Karpas-422 (cell line): Measurements from ENCODE around the gene BCO2. TPM values are rescaled to one million over a fixed set of nuclear protein-coding genes. Genes with fewer than 3 reads are reported as not detected.

Experiments used
- DNase-seq: peaks from one replicate; pipeline ENCODE4 v3.0.0-alpha.2; 2015
- H2AFZ ChIP-seq: fragments of 200-600 bp; sonication (generic); 2 replicates; pipeline ENCODE4 v1.6.1; 2014; ENCODE audit warnings: antibody characterized with exemption, low read length, mixed read lengths
- H3K27ac ChIP-seq: fragments of 200-600 bp; sonication (generic); 2 replicates; pipeline ENCODE4 v1.5.1; 2014; ENCODE audit warnings: mild to moderate bottlenecking, low read length, moderate library complexity
- H3K27me3 ChIP-seq: fragments of 200-600 bp; sonication (generic); 2 replicates; pipeline ENCODE4 v1.6.1; 2014; ENCODE audit warnings: low read length, mixed read lengths
- H3K36me3 ChIP-seq: fragments of 200-600 bp; sonication (generic); 2 replicates; pipeline ENCODE4 v1.6.1; 2014; ENCODE audit warnings: low read length, mixed read lengths; ENCODE audit not compliant: insufficient read depth
- H3K4me1 ChIP-seq: fragments of 200-600 bp; sonication (generic); 2 replicates; pipeline ENCODE4 v1.6.1; 2014; ENCODE audit warnings: mild to moderate bottlenecking, low read length, mixed read lengths
- H3K4me2 ChIP-seq: fragments of 200-600 bp; sonication (generic); 2 replicates; pipeline ENCODE4 v1.6.1; 2014; ENCODE audit warnings: low read length, low read depth, mild to moderate bottlenecking; ENCODE audit not compliant: poor library complexity, severe bottlenecking
- H3K4me3 ChIP-seq: fragments of 200-600 bp; sonication (generic); 2 replicates; pipeline ENCODE4 v1.5.1; 2014; ENCODE audit warnings: mild to moderate bottlenecking, antibody characterized with exemption, low read length, mixed read lengths
- H3K79me2 ChIP-seq: fragments of 200-600 bp; sonication (generic); 2 replicates; pipeline ENCODE4 v1.6.1; 2014; ENCODE audit warnings: mild to moderate bottlenecking, low read length, mixed read lengths
- H3K9ac ChIP-seq: fragments of 200-600 bp; sonication (generic); 2 replicates; pipeline ENCODE4 v1.6.0; 2014; ENCODE audit warnings: low read length
- H3K9me2 ChIP-seq: fragments of 200-600 bp; sonication (generic), shearing (Covaris generic); replicated peaks from 2 replicates; pipeline ENCODE4 v1.6.0; 2014; ENCODE audit warnings: mild to moderate bottlenecking, low read length, moderate library complexity; ENCODE audit not compliant: insufficient read depth
- H3K9me3 ChIP-seq: fragments of 300-700, 200-600 bp; sonication (generic); 2 replicates; pipeline ENCODE4 v1.6.1; 2014; ENCODE audit warnings: low read length, mixed read lengths
- H4K20me1 ChIP-seq: fragments of 200-600 bp; sonication (generic); 2 replicates; pipeline ENCODE4 v1.6.1; 2014; ENCODE audit warnings: mild to moderate bottlenecking, antibody characterized with exemption, low read length, low read depth; ENCODE audit not compliant: insufficient read depth
- small RNA-seq: library from RNA; depleted of rRNA; stranded (forward); fragments of <200 nt; gene quantifications from one replicate; pipeline ENCODE3, GENCODE V24; 2014
- total RNA-seq: library from RNA; depleted of rRNA; stranded (reverse); fragments of >200 nt; shearing (Covaris generic); gene quantifications from 2 replicates; pipeline ENCODE4 v1.2.3, GENCODE V29; 2014; ENCODE audit warnings: low replicate concordance; rRNA removed

Gene BCO2
- total RNA-seq, 1 experiment from 2014 or later, result 1.1 TPM

GRCh38 chr11:112255067-112255720, 79.9 kb downstream of the BCO2 start:
- H3K9me3 ChIP-seq, result no peaks in the 10 kb centered on the region
- H3K9ac ChIP-seq, result no peak overlapping the region
- no peak overlapping the region for H3K4me3 ChIP-seq
- no peaks in the 10 kb centered on the region for H3K27me3 ChIP-seq
- no peaks in the 10 kb centered on the region for H3K4me1 ChIP-seq
- H4K20me1 ChIP-seq, result no peaks in the 10 kb centered on the region
- no peaks in the 10 kb centered on the region for H3K79me2 ChIP-seq
- H3K27ac ChIP-seq, result no peak overlapping the region
- no peaks in the 10 kb centered on the region for H3K9me2 ChIP-seq
- DNase-seq, result no peak
- no peaks in the 10 kb centered on the region for H3K36me3 ChIP-seq
- no peak overlapping the region for H3K4me2 ChIP-seq
- H2AFZ ChIP-seq, result no peak overlapping the region

GRCh38 chr11:112260490-112260889, 85.2 kb downstream of the BCO2 start, which contains the start of gene PLET1:
PLET1 (minus strand) TSS chr11:112260860; CDS start chr11:112260589, 271 bp downstream.
- H3K9me2 ChIP-seq, result no peaks in the 10 kb centered on the region
- no peak for DNase-seq
- no peak within 1 kb of the TSS for H3K4me2 ChIP-seq
- no peaks in the 10 kb centered on the region for H3K4me1 ChIP-seq
- no peaks in the 10 kb centered on the region for H3K79me2 ChIP-seq
- no peak within 1 kb of the TSS for H3K27ac ChIP-seq
- H3K27me3 ChIP-seq, result no peaks in the 10 kb centered on the region
- no peak within 1 kb of the TSS for H3K9ac ChIP-seq
- H4K20me1 ChIP-seq, result no peaks in the 10 kb centered on the region
- no peak within 1 kb of the TSS for H2AFZ ChIP-seq
- no peaks in the 10 kb centered on the region for H3K9me3 ChIP-seq
- no peaks in the 10 kb centered on the region for H3K36me3 ChIP-seq
- H3K4me3 ChIP-seq, result no peak within 1 kb of the TSS

DNA sequence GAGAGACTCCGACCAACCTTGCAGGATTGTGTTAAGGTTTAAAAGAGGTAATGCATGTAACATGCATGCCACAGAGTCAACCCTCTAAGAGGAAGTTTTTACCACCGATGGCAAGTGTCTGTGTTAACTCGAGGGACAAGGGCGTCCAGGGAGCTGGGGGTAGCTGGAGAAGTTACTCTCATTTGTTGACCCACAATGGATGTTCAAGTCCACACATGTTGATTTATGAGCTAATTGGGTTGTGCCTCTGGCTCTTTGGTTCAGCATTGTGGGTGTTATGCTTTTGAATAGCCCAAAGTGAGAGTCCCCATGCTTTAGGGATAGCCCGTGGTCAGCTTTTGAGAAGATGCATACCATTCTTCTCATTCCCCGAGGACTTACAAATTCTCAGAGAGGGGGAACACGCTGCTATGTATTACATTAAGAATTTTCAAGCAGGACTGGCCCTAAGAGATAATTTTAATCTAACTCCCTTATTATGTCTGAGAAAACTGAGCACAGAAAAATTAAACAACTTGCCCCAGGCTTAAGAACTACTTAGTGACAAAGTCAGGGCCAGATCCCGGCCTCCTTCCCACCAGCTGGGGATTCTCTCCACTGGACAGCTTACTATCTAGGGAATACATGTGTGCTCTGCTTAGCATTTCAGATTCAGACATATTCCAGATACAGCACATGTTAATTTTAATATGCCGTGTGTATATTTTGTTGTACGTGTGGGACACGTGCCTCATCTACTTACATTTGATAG, 90.5 kb downstream of the BCO2 start:
- H3K79me2 ChIP-seq, result no peaks in the 10 kb centered on the region
- H3K4me1 ChIP-seq, result no peaks in the 10 kb centered on the region
- no peak overlapping the region for H3K4me3 ChIP-seq
- H3K27me3 ChIP-seq, result no peaks in the 10 kb centered on the region
- no peak overlapping the region for H3K4me2 ChIP-seq
- no peak for DNase-seq
- H2AFZ ChIP-seq, result no peak overlapping the region
- H4K20me1 ChIP-seq, result no peaks in the 10 kb centered on the region
- H3K36me3 ChIP-seq, result no peaks in the 10 kb centered on the region
- H3K9me2 ChIP-seq, result no peaks in the 10 kb centered on the region
- no peak overlapping the region for H3K27ac ChIP-seq
- H3K9ac ChIP-seq, result no peak overlapping the region
- no peaks in the 10 kb centered on the region for H3K9me3 ChIP-seq

DNA sequence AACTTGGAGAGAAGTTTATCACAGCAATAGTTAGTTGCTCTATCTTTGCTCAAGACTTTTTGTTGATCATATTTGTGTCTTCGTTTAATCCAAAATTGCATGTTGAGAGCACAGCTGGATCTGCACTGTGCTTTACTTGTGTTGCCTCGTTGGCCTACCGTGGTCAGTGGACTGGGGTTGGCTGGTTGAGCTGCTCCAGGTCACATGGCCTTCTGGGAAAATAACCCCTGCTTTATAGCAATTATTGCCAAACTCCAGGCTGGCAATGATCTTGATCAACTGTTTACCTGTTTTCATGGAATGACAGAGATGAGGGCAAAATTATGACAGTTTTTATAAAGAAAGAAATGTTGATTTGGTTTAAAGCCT, 91.1 kb downstream of the BCO2 start:
- H3K9me2 ChIP-seq, result no peaks in the 10 kb centered on the region
- H3K27ac ChIP-seq, result no peak overlapping the region
- H4K20me1 ChIP-seq, result no peaks in the 10 kb centered on the region
- H3K4me1 ChIP-seq, result no peaks in the 10 kb centered on the region
- no peak overlapping the region for H3K4me3 ChIP-seq
- H3K27me3 ChIP-seq, result no peaks in the 10 kb centered on the region
- no peaks in the 10 kb centered on the region for H3K79me2 ChIP-seq
- H3K36me3 ChIP-seq, result no peaks in the 10 kb centered on the region
- no peak overlapping the region for H3K9ac ChIP-seq
- no peaks in the 10 kb centered on the region for H3K9me3 ChIP-seq
- no peak overlapping the region for H2AFZ ChIP-seq
- no peak overlapping the region for H3K4me2 ChIP-seq
- DNase-seq, result no peak

DNA sequence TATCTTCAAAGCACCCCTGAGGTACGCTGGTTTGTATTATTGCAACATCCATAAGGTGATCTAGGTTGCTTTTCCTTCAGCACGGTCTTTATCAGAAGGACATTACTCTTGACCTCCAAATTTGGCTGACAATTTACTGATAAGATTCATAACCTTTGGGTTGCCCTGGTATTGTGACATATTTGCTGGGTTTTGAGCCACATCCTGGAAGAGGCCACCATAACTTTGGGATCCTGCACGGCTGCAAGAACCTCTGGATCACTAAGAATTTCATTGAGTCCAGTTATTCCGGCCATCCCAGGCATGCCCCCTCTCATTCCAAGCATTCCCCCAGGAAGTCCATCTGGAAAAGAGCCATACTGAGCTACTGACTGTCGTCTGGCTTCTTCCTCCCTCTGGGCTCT, 91.9 kb downstream of the BCO2 start:
- Histone ChIP-seq H3K36me3 (no peaks in the 10 kb centered on the region), H3K27ac (no peak overlapping the region), H3K9ac (no peak overlapping the region), H2AFZ (no peak overlapping the region), H3K9me2 (no peaks in the 10 kb centered on the region), H3K4me3 (no peak overlapping the region), H3K27me3 (no peaks in the 10 kb centered on the region), H4K20me1 (no peaks in the 10 kb centered on the region), H3K4me2 (no peak overlapping the region), H3K79me2 (no peaks in the 10 kb centered on the region), H3K9me3 (no peaks in the 10 kb centered on the region), H3K4me1 (no peaks in the 10 kb centered on the region)
- DNase-seq, result no peak

DNA sequence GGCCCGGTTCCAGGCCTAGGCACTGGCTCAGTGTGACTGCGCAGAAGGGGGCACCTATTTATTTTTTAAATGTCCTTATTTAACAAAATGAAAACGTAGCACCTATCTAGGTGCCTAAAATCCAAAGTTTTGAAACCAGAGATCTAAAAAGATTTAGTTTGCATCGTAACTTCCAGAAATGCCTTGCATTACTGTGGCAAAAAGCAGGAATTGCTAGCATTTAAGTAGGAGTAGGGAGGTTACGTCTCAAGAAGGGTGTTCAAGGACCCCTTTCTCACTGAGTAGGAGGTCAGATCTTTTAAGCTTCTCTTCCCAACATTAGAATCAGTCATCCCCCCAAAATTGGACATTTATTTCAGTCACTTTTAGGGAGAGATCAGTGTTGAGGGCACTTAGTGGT, 93.1 kb downstream of the BCO2 start:
- no peak overlapping the region for H3K27ac ChIP-seq
- H3K4me2 ChIP-seq, result no peak overlapping the region
- H3K79me2 ChIP-seq, result no peaks in the 10 kb centered on the region
- H3K9me3 ChIP-seq, result no peaks in the 10 kb centered on the region
- H3K9me2 ChIP-seq, result no peaks in the 10 kb centered on the region
- no peaks in the 10 kb centered on the region for H3K27me3 ChIP-seq
- no peak overlapping the region for H3K4me3 ChIP-seq
- no peak for DNase-seq
- no peaks in the 10 kb centered on the region for H3K4me1 ChIP-seq
- H2AFZ ChIP-seq, result no peak overlapping the region
- H3K36me3 ChIP-seq, result no peaks in the 10 kb centered on the region
- no peak overlapping the region for H3K9ac ChIP-seq
- no peaks in the 10 kb centered on the region for H4K20me1 ChIP-seq

Small RNAs within 50 kb of the gene (small RNA-seq; reads per million reads assigned to genes)
- gene MRPS36P4, result not detected

Other genes starting within 250 kb of the BCO2 start
- 2.0 and 2.8 TPM in 2 replicates for gene DIXDC1, start 238.2 kb upstream of the BCO2 start, total RNA-seq
- gene DLAT, start 150.1 kb upstream of the BCO2 start, total RNA-seq, result 26.1 and 39.8 TPM in 2 replicates
- gene PIH1D2, start 101.5 kb upstream of the BCO2 start, total RNA-seq, result 1.3 and 1.4 TPM in 2 replicates
- 11.5 and 11.7 TPM in 2 replicates for gene NKAPD1, start 101.2 kb upstream of the BCO2 start, total RNA-seq
- 53.3 and 73.4 TPM in 2 replicates for gene TIMM8B, start 88.8 kb upstream of the BCO2 start, total RNA-seq
- gene SDHD, start 88.6 kb upstream of the BCO2 start, total RNA-seq, result 57.4 and 79.6 TPM in 2 replicates
- gene IL18, start 11.4 kb upstream of the BCO2 start, total RNA-seq, result not detected in 2 replicates
- not detected in 2 replicates for gene TEX12, start 8.1 kb upstream of the BCO2 start, total RNA-seq
- gene PTS, start 50.9 kb downstream of the BCO2 start, total RNA-seq, result 11.4 and 28.6 TPM in 2 replicates
- not detected in 2 replicates for gene PLET1, start 85.3 kb downstream of the BCO2 start, total RNA-seq